ENCODE results near the gene KCTD20. TPM values are rescaled to one million over a fixed set of nuclear protein-coding genes. Genes with fewer than 3 reads are reported as not detected.

KCTD20 gene
- total and polyA plus RNA-seq, 2 donors from 2014 or later: 11.5 to 35.6 TPM

DNA sequence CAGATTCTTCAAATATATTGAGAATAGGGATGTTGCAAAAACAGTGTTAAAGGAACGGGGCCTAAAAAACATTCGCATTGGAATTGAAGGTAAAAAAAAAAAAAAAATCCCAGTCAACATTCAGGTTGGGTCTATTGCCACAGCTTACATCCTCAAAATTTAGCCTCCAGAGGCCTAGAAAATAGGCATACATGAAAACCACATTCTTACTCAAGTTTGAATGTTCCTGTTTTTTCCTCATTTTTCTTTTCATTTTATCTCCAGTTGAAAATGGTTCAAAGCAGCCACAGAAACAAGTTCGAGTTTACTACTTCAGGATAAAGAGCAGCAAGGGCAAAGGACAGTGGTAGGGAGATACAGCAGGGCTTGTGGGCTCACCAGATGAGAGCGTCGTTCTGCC, 41.9 kb downstream of the KCTD20 start:
- TF ChIP-seq, protein P1, sequence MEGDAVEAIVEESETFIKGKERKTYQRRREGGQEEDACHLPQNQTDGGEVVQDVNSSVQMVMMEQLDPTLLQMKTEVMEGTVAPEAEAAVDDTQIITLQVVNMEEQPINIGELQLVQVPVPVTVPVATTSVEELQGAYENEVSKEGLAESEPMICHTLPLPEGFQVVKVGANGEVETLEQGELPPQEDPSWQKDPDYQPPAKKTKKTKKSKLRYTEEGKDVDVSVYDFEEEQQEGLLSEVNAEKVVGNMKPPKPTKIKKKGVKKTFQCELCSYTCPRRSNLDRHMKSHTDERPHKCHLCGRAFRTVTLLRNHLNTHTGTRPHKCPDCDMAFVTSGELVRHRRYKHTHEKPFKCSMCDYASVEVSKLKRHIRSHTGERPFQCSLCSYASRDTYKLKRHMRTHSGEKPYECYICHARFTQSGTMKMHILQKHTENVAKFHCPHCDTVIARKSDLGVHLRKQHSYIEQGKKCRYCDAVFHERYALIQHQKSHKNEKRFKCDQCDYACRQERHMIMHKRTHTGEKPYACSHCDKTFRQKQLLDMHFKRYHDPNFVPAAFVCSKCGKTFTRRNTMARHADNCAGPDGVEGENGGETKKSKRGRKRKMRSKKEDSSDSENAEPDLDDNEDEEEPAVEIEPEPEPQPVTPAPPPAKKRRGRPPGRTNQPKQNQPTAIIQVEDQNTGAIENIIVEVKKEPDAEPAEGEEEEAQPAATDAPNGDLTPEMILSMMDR (IDR thresholded peaks at IDR 0.05; ENCODE audit: borderline replicate concordance, extremely low read depth, insufficient read depth): no peak
- no peak for DNase-seq
- H3K9me3 ChIP-seq (ENCODE audit: control insufficient read depth in 2 of 3, insufficient read depth in 1 of 3, low read length in 3 of 3): no peaks in the 10 kb centered on the region
- H3K4me3 ChIP-seq (ENCODE audit: low read length in 3 of 3): no peak overlapping the region
- FAIRE-seq: no peak
- peaks cover 12 to 30% (median 27%) of the 10 kb centered on the region in 3 donors for H3K36me3 ChIP-seq (ENCODE audit: control insufficient read depth in 2 of 3, insufficient read depth in 3 of 3, low read length in 3 of 3)
- H3K4me1 ChIP-seq (ENCODE audit: control insufficient read depth in 2 of 3, insufficient read depth in 2 of 3, low read depth in 1 of 3, low read length in 3 of 3): no peaks in the 10 kb centered on the region
- H3K27ac ChIP-seq (ENCODE audit: low read depth in 2 of 2, low read length in 2 of 2): no peak overlapping the region
- intact Hi-C loops (cut with DNase I): no loop called here
- no peaks in the 10 kb centered on the region for H3K27me3 ChIP-seq (ENCODE audit: control insufficient read depth, insufficient read depth, low read length)
- no peak overlapping the region for H3K9ac ChIP-seq (ENCODE audit: low read length in 3 of 3)

DNA sequence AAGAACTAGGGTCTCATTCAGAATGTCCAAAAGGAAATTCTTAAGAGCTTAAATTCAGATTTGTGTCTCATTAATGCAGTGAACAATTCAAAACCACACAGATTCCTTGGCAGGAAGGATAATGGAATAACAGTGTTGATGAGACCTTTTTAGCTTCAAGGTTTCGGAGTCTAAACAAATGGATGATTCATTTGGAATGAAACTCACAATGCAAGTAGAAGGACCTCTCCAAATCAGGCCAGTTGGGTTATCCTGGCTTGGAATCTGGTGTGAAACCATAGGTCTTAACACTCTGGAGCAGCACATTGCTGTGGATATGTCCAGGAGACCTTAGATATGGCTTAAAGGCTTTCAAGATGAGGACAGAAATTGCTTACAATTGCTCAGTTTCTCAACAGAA, 44.9 kb downstream of the KCTD20 start:
- no peak overlapping the region for H3K4me3 ChIP-seq (ENCODE audit: low read length in 3 of 3)
- no peak overlapping the region for H3K27ac ChIP-seq (ENCODE audit: low read depth in 2 of 2, low read length in 2 of 2)
- DNase-seq (no peak), FAIRE-seq (no peak)
- no peaks in the 10 kb centered on the region for H3K4me1 ChIP-seq (ENCODE audit: control insufficient read depth in 2 of 3, insufficient read depth in 2 of 3, low read depth in 1 of 3, low read length in 3 of 3)
- TF ChIP-seq, protein P1 (IDR thresholded peaks at IDR 0.05; ENCODE audit: borderline replicate concordance, extremely low read depth, insufficient read depth): no peak
- intact Hi-C loops (cut with DNase I): no loop called here
- H3K36me3 ChIP-seq (ENCODE audit: control insufficient read depth in 2 of 3, insufficient read depth in 3 of 3, low read length in 3 of 3): peaks cover 9 to 23% (median 13%) of the 10 kb centered on the region in 3 donors
- no peaks in the 10 kb centered on the region for H3K9me3 ChIP-seq (ENCODE audit: control insufficient read depth in 2 of 3, insufficient read depth in 1 of 3, low read length in 3 of 3)
- no peak overlapping the region for H3K9ac ChIP-seq (ENCODE audit: low read length in 3 of 3)
- H3K27me3 ChIP-seq (ENCODE audit: control insufficient read depth, insufficient read depth, low read length): no peaks in the 10 kb centered on the region

DNA sequence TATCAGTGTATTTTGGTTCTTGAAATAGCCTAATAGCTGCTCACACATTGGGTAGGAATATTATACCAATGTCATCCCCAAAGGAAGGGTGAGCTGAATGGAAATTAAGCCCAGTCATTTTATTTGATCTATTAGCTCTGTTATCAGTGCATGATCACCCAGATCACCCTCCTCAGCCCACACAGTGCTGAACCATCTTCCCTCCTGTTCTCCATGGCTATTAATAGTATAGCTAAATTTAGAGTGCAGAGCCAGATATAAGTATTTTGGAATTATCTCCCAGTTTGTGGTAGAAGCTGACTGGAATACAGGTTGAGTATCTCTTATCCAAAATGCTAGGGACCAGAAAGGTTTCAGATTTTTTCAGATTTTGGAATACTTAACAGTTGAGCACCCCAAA, 45.4 kb downstream of the KCTD20 start:
- H3K4me1 ChIP-seq (ENCODE audit: control insufficient read depth in 2 of 3, insufficient read depth in 2 of 3, low read depth in 1 of 3, low read length in 3 of 3): no peaks in the 10 kb centered on the region
- DNase-seq (no peak), FAIRE-seq (no peak)
- TF ChIP-seq, protein P1 (IDR thresholded peaks at IDR 0.05; ENCODE audit: borderline replicate concordance, extremely low read depth, insufficient read depth): no peak
- H3K36me3 ChIP-seq (ENCODE audit: control insufficient read depth in 2 of 3, insufficient read depth in 3 of 3, low read length in 3 of 3): peaks cover 9 to 23% (median 13%) of the 10 kb centered on the region in 3 donors
- H3K4me3 ChIP-seq (ENCODE audit: low read length in 3 of 3): no peak overlapping the region
- no peak overlapping the region for H3K27ac ChIP-seq (ENCODE audit: low read depth in 2 of 2, low read length in 2 of 2)
- intact Hi-C loops (cut with DNase I): no loop called here
- no peaks in the 10 kb centered on the region for H3K27me3 ChIP-seq (ENCODE audit: control insufficient read depth, insufficient read depth, low read length)
- no peaks in the 10 kb centered on the region for H3K9me3 ChIP-seq (ENCODE audit: control insufficient read depth in 2 of 3, insufficient read depth in 1 of 3, low read length in 3 of 3)
- H3K9ac ChIP-seq (ENCODE audit: low read length in 3 of 3): no peak overlapping the region

DNA sequence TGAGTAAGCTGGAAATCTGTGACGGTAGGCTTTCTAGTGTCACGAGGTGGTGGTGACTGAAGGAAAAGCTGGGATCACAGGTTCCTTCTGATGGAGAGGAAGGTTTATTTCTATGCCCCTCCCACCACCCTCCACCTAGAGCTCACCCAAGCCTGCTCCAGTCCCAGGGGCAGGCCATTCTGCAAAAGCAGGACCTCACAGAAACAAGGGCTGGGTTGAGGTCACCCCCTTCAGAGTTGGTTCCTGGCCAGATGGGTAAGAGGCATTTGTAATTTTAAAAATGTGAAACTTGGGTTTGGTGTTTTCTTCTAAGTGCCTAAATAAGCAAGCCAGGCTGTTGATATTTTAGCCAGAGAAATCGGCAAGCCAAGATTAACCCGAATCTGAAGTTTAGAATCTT, 46.6 kb downstream of the KCTD20 start:
- no peaks in the 10 kb centered on the region for H3K9me3 ChIP-seq (ENCODE audit: control insufficient read depth in 2 of 3, insufficient read depth in 1 of 3, low read length in 3 of 3)
- H3K27ac ChIP-seq (ENCODE audit: low read depth in 2 of 2, low read length in 2 of 2): no peak overlapping the region
- H3K4me1 ChIP-seq (ENCODE audit: control insufficient read depth in 2 of 3, insufficient read depth in 2 of 3, low read depth in 1 of 3, low read length in 3 of 3): no peaks in the 10 kb centered on the region
- FAIRE-seq: no peak
- no peak for DNase-seq
- H3K27me3 ChIP-seq (ENCODE audit: control insufficient read depth, insufficient read depth, low read length): no peaks in the 10 kb centered on the region
- intact Hi-C loops (cut with DNase I): no loop called here
- peaks cover 9 to 22% (median 13%) of the 10 kb centered on the region in 3 donors for H3K36me3 ChIP-seq (ENCODE audit: control insufficient read depth in 2 of 3, insufficient read depth in 3 of 3, low read length in 3 of 3)
- no peak overlapping the region for H3K4me3 ChIP-seq (ENCODE audit: low read length in 3 of 3)
- H3K9ac ChIP-seq (ENCODE audit: low read length in 3 of 3): no peak overlapping the region
- TF ChIP-seq, protein P1 (IDR thresholded peaks at IDR 0.05; ENCODE audit: borderline replicate concordance, extremely low read depth, insufficient read depth): no peak

Measured in kidney (tissue), 14 donors.